Inflammatory macrophage treated with lipopolysaccharide for 1 hour (primary cell): ENCODE data around the gene L1TD1.
"Not testable (repeated sequence)": the region's sequence is repeated elsewhere in the genome, so short reads cannot be mapped to it uniquely, and the experiment has no call there.

Experiments
- DNase-seq, 2 donors: peaks; one replicate each; pipeline ENCODE4 v3.0.0-alpha.2; 2020 to 2022

Gene L1TD1

DNA sequence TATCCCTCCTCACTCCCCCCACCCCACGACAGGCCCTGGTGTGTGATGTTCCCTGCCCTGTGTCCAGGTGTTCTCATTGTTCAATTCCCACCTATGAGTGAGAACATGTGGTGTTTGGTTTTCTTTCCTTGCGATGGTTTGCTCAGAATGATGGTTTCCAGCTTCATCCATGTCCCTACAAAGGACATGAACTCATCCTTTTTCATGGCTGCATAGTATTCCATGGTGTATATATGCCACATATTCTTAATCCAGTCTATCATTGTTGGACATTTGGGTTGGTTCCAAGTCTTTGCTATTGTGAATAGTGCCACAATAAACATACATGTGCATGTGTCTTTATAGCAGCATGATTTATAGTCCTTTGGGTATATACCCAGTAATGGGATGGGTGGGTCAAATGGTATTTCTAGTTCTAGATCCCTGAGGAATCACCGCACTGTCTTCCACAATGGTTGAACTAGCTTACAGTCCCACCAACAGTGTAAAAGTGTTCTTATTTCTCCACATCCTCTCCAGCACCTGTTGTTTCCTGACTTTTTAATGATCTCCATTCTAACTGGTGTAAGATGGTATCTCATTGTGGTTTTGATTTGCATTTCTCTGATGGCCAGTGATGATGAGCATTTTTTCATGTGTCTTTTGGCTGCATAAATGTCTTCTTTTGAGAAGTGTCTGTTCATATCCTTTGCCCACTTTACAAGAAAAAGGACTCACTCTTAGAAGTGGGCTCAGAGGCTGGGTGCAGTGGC lies 45.2 kb downstream of the L1TD1 start:
- not testable (repeated sequence) for DNase-seq

DNA sequence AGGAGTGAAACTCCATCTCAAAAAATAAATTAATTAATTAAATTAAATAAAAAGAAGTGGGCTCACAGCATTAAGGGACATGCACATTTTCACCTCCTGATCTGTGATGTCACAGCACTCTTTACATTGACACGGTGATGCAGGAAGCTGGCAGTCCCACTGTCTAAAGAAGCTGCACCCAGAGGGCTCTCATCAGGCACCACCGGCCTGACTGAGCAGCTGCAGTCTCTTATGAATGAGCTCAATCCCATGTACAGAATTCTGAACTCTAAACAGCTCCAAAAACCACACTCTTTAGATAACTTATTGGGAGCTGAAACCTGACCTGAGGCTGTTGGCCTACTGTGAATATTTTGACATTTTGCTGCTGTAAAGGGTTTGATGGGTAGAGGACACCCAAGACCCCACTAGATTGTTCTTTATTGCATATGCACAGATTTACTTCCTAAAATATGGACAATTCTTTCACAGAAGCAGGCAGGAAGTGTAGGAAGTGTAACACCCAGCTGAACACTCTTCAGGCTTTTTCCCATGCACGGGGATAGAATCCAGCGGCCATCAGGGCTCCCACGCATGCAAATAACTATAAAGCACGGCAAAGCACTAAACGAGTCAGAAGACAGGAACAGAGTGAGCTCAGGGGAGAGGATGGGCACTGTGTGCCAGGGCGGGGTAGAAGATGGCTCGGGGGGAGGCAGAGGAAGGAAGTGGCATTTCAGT lies 46.2 kb downstream of the L1TD1 start:
- no peak for DNase-seq

DNA sequence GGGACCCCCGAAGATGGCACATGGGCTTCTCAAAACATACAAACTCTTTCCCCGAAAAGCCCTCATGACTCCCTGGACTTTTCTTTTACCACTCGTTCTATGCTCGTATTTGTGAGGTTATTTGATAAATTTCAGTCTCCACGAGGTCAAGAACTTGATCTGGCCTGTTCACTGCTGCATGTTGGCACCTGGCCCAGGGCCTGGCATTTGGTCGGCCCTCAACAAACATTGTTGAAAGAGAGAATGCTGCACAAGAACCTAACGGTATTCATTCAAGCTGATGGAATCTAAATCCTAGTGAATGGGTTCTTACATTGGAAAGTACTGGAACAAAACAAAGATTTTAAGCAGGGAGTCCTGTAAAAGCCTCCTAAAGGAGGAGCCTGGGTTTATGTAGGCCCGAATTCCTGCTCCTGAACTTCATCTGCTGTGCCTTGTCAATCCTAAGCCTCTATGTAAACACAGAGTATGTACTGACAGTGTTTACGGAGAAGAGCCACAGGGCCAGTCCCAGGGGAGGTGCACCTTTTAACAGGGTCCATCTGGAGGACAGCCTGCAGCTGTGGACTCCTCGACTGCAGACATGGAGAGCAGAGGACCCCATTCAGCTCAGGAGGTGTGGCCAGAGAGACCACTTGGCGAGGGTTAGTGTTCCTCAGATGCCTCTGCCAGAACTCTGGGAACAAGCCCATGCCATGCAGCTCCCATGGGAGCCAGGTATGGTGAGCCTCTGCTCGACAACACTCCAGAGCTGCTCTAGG lies 46.9 kb downstream of the L1TD1 start:
- no peak for DNase-seq

DNA sequence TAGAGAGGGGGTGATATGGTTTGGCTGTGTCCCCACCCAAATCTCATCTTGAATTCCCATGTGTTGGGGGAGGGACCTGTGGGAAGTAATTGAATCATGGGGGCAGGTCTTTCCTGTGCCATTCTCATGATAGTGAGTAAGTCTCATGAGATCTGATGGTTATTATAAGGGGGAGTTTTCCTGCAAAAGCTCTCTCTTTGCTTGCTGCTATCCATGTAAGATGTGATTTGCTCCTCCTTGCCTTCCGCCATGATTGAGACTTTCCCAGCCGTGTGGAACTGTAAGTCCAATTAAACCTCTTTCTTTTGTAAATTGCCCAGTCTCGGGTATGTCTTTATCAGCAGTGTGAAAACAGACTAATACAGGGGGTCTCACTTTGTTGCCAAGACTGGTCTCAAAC lies 49.7 kb downstream of the L1TD1 start:
- DNase-seq, result not testable (repeated sequence)

DNA sequence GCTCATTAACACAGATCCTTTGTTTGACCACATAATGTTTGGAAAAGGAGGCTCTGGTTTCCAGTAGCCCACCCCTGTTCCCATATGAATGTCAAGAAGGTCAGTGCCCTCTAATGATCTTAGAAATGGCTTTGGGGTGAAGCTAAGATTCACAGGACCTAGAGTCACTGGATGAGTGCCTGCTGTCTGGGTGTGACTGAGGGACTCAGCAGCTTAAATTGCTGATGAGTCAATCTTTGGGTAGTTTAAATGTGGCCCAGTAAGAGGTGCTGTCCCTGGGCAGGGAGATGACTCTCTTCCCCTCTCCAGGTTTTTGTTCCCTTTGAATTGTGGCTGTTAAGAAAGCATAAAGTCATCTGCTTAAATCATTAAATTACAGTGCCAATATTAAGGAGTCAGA lies 50.6 kb downstream of the L1TD1 start:
- DNase-seq, result no peak

DNA sequence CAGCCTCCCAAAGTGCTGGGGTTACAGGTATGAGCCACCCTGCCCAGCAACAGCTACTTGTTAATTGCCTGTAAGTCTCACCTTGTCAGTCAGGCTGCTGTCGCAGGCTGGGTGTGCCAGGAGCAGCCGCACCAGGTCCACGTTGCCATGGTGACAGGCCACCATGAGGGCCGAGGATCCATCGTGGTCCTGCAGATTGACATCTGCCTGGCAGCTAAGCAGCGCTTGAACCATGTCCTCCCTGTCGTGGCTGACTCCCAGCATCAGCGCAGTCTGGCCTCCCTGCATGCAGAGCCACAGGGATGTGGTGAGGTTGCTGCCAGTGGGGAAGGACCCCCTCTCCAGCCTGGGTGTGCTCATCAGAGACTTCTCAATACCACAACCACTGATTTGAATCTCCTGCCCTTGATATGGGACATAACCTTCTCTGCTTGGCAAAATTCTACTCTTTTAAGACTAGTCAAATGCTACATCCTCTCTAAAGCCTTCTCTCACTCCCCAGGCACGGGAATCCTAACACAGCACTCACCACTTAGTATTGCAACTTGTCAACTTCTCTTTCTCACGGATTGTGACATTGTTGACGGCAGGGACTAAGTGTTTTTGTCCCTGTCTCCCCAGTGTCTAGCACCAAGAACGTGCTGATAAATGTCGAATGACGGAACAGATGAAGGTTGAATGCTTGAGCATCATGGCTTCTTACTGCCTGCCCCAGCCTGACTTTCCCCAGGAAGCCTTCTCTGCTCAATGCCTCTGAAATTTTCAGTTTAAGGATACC lies 52.9 kb downstream of the L1TD1 start:
- DNase-seq, result no peak

DNA sequence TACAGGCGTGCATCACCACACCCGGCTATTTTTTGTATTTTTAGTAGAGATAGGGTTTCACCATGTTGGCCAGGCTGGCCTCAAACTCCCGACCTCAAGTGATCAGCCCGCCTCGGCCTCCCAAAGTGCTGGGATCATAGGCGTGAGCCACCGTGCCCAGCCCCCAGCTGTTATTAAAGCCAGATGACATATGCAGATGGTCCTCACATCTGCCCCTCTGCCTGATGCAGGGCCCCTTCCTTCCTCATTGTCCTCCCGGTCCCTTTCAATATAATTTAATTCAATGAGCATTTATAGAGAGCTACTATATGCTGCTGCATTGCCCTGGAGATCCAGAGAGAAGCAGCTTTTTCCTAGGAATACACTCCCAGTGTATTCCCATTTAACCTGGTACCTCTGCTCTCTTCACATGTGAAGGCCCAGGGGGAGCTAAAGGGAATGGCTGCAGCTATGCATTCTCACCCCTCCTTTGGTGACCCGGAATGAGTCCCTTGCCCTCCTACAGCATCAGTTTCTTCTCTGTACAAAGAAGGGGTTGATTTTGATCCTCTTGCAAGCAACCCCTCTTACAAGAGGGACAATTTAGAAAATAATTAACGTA lies 55.6 kb downstream of the L1TD1 start:
- no peak for DNase-seq

DNA sequence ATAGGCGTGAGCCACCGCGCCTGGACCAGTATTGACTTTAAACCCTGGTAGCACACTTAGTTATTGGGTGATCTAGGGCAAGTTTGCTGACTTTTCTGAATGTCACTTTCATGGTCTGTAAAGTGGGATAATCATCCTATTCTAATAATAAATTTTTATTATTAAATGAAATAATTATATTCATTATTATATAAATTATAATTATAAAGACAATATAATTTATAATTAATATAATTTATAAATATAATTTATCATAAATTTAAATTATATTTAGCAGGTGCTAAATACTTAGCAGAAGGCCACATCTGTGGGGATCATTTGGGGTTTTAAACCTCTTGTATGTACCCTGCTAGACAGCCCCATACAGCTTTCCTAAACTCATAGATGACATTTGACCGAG lies 64.9 kb downstream of the L1TD1 start:
- no peak for DNase-seq

DNA sequence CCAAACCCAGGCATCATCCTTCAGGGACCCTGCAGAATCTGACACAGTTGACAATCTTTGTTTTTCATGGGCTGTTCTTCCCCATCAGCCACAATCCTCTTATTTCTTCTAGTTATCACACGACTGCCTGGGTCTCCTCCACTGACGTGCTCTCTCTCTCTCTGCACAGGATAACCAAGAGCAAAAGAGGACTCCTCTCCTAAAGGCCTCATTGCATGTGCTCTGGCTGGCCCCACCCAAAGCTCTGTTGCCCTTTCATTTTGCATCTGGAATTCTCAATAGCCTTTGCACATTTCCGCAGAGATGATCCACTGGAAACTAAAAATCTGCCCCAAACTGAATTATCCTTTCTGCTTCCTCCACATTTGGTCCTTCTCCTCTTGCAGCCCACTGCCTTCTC lies 66.0 kb downstream of the L1TD1 start:
- no peak for DNase-seq
